Thymus (tissue), 11 donors: ENCODE measurements around the gene PARPBP. TPM values are rescaled to one million over a fixed set of nuclear protein-coding genes. Genes with fewer than 3 reads are reported as not detected.
"Not testable (repeated sequence)": the region's sequence is repeated elsewhere in the genome, so short reads cannot be mapped to it uniquely, and the experiment has no call there.

Experiments
- DNase-seq, 9 donors: peaks; one replicate each; pipeline ENCODE4 v3.0.0-alpha.2; 2013; ENCODE audit warnings: low spot score in 9 of 9, low read depth in 6 of 9, missing footprints in 1 of 9
- H3K27ac ChIP-seq, 2 donors: one replicate each; pipeline ENCODE4 v1.5.1; 2013; ENCODE audit warnings: control low read depth in 1 of 2, low read depth in 1 of 2, low read length in 1 of 2, mild to moderate bottlenecking in 1 of 2, moderate library complexity in 1 of 2
- H3K27me3 ChIP-seq, 2 donors: one replicate each; pipeline ENCODE4 v1.5.1; 2013; ENCODE audit warnings: low read length in 1 of 2; ENCODE audit not compliant: control insufficient read depth in 2 of 2, insufficient read depth in 1 of 2
- H3K36me3 ChIP-seq, 2 donors: one replicate each; pipeline ENCODE4 v1.5.1; 2013; ENCODE audit warnings: low read length in 1 of 2, mild to moderate bottlenecking in 1 of 2, moderate library complexity in 1 of 2; ENCODE audit not compliant: control insufficient read depth in 2 of 2, insufficient read depth in 2 of 2
- H3K4me1 ChIP-seq, 2 donors: one replicate each; pipeline ENCODE4 v1.5.1; 2013; ENCODE audit warnings: low read length in 2 of 2; ENCODE audit not compliant: control insufficient read depth in 2 of 2, insufficient read depth in 2 of 2
- H3K4me3 ChIP-seq, 2 donors: one replicate each; pipeline ENCODE4 v1.5.1; 2013; ENCODE audit warnings: low read length in 2 of 2, control low read depth in 1 of 2, mild to moderate bottlenecking in 1 of 2
- H3K9me3 ChIP-seq, 2 donors: one replicate each; pipeline ENCODE4 v1.5.1; 2013; ENCODE audit warnings: low read length in 1 of 2, mild to moderate bottlenecking in 1 of 2; ENCODE audit not compliant: control insufficient read depth in 2 of 2, insufficient read depth in 1 of 2
- WGBS: extraction: QIAGEN DNeasy Blood & Tissue Kit; methylation state at CpG from one replicate; pipeline ENCODE4 v1.1.7; 2013; 5-methylcytosine and 5-hydroxymethylcytosine counted together
- polyA plus RNA-seq: library from polyadenylated mRNA; stranded (reverse); fragments of 200-250 nt; gene quantifications from one replicate; pipeline ENCODE4 v1.2.3, GENCODE V29; 2013
- total RNA-seq: library from RNA; stranded (reverse); fragments of 120-200 nt; gene quantifications from one replicate; pipeline ENCODE4 v1.2.4, GENCODE V29; 2013
- donor health status: healthy.

Gene PARPBP
- total and polyA plus RNA-seq, 2 donors = 6.6 to 16.2 TPM

GRCh38 chr12:102107970-102108369, 12.0 kb upstream of the PARPBP start:
- Histone ChIP-seq H3K9me3 (peaks cover 3 to 9% of the 10 kb centered on the region in 2 donors), H3K4me1 (no peaks in the 10 kb centered on the region), H3K27ac (no peak overlapping the region), H3K27me3 (no peaks in the 10 kb centered on the region), H3K36me3 (peaks cover 17 to 44% of the 10 kb centered on the region in 2 donors), H3K4me3 (no peak overlapping the region)
- DNase-seq = no peak
- WGBS = 95% methylated on average over 1 of the region's 1 CpG

DNA sequence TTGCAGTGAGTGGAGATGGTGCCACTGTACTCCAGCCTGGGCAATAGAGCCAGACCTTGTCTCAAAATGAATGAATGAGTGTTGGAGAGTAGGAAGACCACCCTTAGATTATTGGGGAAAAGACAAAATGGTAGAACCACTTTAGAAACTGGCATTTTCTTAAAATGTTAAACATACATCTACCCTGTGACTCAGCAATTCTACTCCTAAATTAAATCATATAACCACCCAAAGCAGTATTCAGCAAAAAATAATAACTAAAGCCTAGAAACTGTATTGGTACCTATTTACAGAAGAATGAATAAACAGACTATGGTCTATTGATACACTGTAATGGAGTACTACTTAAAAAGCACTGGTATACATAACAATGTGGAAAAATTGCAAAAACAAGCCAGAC, 9.2 kb upstream of the PARPBP start:
- Histone ChIP-seq H3K4me3 (no peak overlapping the region), H3K4me1 (no peaks in the 10 kb centered on the region), H3K27me3 (no peaks in the 10 kb centered on the region), H3K27ac (no peak overlapping the region), H3K36me3 (peaks cover 12 to 38% of the 10 kb centered on the region in 2 donors), H3K9me3 (peaks cover 3 to 9% of the 10 kb centered on the region in 2 donors)
- DNase-seq = no peak

DNA sequence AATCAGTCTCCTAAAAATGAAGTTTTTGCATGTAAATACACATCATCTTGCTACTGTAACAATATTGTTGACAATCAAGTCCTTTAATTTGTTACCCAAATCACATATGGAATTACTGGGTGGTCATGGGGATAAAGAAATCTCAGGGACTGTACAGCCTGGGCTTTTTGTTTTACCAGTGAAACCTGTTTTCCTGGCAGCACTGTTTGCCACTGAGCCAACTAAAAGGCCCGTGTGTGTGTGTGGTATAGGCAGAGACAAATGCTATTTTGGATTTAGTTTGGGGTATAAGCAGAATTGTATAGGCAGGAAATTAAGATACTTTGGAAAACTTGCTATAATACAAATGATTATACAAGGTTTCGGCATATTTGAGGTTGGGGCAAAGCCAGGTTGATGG, 5.8 kb upstream of the PARPBP start:
- Histone ChIP-seq H3K27me3 (no peaks in the 10 kb centered on the region), H3K27ac (no peak overlapping the region), H3K4me1 (peaks cover 0 to 4% of the 10 kb centered on the region in 2 donors), H3K4me3 (no peak overlapping the region), H3K9me3 (no peaks in the 10 kb centered on the region), H3K36me3 (peaks cover 4 to 20% of the 10 kb centered on the region in 2 donors)
- DNase-seq = no peak
- 97% methylated on average over 2 of the region's 2 CpGs for WGBS

DNA sequence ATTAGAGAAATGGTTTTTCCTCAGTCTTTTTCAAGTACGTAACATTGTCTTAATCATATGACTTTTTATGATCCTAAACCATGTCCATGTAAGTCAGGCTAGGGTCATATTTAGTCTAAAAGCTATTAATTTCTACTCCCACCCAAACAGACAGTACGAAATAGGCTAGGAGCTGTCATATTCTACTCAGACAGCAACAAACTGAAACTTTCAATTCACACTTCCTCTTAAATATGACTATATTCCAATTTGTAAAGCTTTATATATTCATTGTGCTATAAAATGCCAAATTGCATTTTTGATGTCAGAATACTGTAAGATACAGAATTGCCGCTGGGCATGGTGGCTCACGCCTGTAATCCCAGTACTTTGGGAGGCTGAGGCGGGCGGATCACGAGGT, 3.6 kb upstream of the PARPBP start:
- WGBS = 98% methylated on average over 7 of the region's 7 CpGs

GRCh38 chr12:102118874-102119273, 1.1 kb upstream of the PARPBP start:
- no peak for DNase-seq
- Histone ChIP-seq H3K36me3 (peaks cover 0 to 13% of the 10 kb centered on the region in 2 donors), H3K4me1 (peaks cover 8 to 13% of the 10 kb centered on the region in 2 donors), H3K27ac (no peak overlapping the region), H3K4me3 (peak overlapping the region in 1 of 2 donors; percentile 88), H3K9me3 (no peaks in the 10 kb centered on the region), H3K27me3 (no peaks in the 10 kb centered on the region)
- WGBS = 96% methylated on average over 2 of the region's 2 CpGs

More for the DNA sequence above, 3.6 kb upstream of the PARPBP start:
- Histone ChIP-seq H3K9me3 (no peaks in the 10 kb centered on the region), H3K4me3 (no peak overlapping the region), H3K4me1 (peaks cover 8 to 9% of the 10 kb centered on the region in 2 donors), H3K36me3 (peaks cover 0 to 11% of the 10 kb centered on the region in 2 donors), H3K27ac (no peak overlapping the region), H3K27me3 (no peaks in the 10 kb centered on the region)
- no peak for DNase-seq

- Histone ChIP-seq H3K36me3 (peaks cover 0 to 13% of the 10 kb centered on the region in 2 donors), H3K4me1 (peaks cover 8 to 13% of the 10 kb centered on the region in 2 donors), H3K9me3 (no peaks in the 10 kb centered on the region), H3K27ac (peak overlapping the region in 1 of 2 donors; percentile 82), H3K27me3 (no peaks in the 10 kb centered on the region), H3K4me3 (peak overlapping the region; percentile 88 to 93)
- peak in 2 of 9 donors; percentile 4 to 12 for DNase-seq
- 10% methylated on average over 4 of the region's 4 CpGs for WGBS
Measured at GRCh38 chr12:102120564-102120873, 536 bp downstream of the PARPBP start.

GRCh38 chr12:102120886-102121285, 903 bp downstream of the PARPBP start:
- H3K4me1 ChIP-seq = peaks cover 8 to 13% of the 10 kb centered on the region in 2 donors
- 48% methylated on average over 4 of the region's 4 CpGs for WGBS
- H3K27ac ChIP-seq = peak overlapping the region in 1 of 2 donors; percentile 82
- peak overlapping the region; percentile 88 to 93 for H3K4me3 ChIP-seq
- peak in 3 of 9 donors; percentile 12 to 34 (median 13) for DNase-seq
- H3K9me3 ChIP-seq = no peaks in the 10 kb centered on the region
- no peaks in the 10 kb centered on the region for H3K27me3 ChIP-seq
- H3K36me3 ChIP-seq = peaks cover 0 to 12% of the 10 kb centered on the region in 2 donors

- Histone ChIP-seq H3K4me1 (peaks cover 8 to 13% of the 10 kb centered on the region in 2 donors), H3K36me3 (peaks cover 0 to 16% of the 10 kb centered on the region in 2 donors), H3K4me3 (peak overlapping the region; percentile 88 to 93)
- H3K27ac ChIP-seq, DNase-seq, H3K27me3 ChIP-seq, H3K9me3 ChIP-seq: not testable (repeated sequence)
- whole genome bisulfite sequencing = 96% methylated on average over 2 of the region's 2 CpGs
Measured at GRCh38 chr12:102121328-102121727, 1.3 kb downstream of the PARPBP start.

GRCh38 chr12:102130720-102131119, 10.7 kb downstream of the PARPBP start:
- H3K36me3 ChIP-seq = peaks cover 0 to 14% of the 10 kb centered on the region in 2 donors
- not testable (repeated sequence) for DNase-seq, H3K9me3 ChIP-seq, H3K27me3 ChIP-seq, H3K4me3 ChIP-seq, H3K27ac ChIP-seq, H3K4me1 ChIP-seq
- WGBS = 86% methylated on average over 3 of the region's 3 CpGs

- H3K4me1 ChIP-seq, H3K27ac ChIP-seq, DNase-seq, H3K4me3 ChIP-seq, H3K27me3 ChIP-seq, H3K9me3 ChIP-seq, H3K36me3 ChIP-seq: not testable (repeated sequence)
- WGBS = 98% methylated on average over 2 of the region's 2 CpGs
Measured at GRCh38 chr12:102131442-102131841, 11.5 kb downstream of the PARPBP start.
